PFSK-1 (cell line): Measurements from ENCODE around the gene PLPPR1.

Source experiments
- FOXP2 ChIP-seq: optimal IDR thresholded peaks from 2 replicates; pipeline ENCODE3; 2011; ENCODE audit warnings: borderline replicate concordance, control low read depth, inconsistent platforms; ENCODE audit not compliant: insufficient read depth; ENCODE audit errors: extremely low read length, extremely low read depth
- POLR2AphosphoS5 ChIP-seq: IDR thresholded peaks from 2 replicates; pipeline ENCODE4 v1.6.1; 2012; ENCODE audit warnings: low read depth, mild to moderate bottlenecking, control low read depth, low read length, moderate library complexity
- REST ChIP-seq, 2 experiments: IDR thresholded peaks; 2 replicates each; pipeline versions ENCODE4 v1.6.1 to v1.8.0; 2011 to 2012; ENCODE audit warnings: low read depth in 2 of 2, low read length in 2 of 2, control low read depth in 1 of 2, inconsistent platforms in 1 of 2, mild to moderate bottlenecking in 1 of 2, moderate library complexity in 1 of 2; ENCODE audit not compliant: insufficient read depth in 1 of 2
- SIN3A ChIP-seq: IDR thresholded peaks from 2 replicates; pipeline ENCODE4 v1.6.1; 2012; ENCODE audit warnings: mild to moderate bottlenecking, low read length, moderate library complexity, borderline replicate concordance; ENCODE audit not compliant: insufficient read depth
- TAF1 ChIP-seq: IDR thresholded peaks from 2 replicates; pipeline ENCODE4 v1.6.1; 2012; ENCODE audit warnings: low read length, control low read depth, borderline replicate concordance; ENCODE audit not compliant: insufficient read depth

PLPPR1 gene

GRCh38 chr9:101026824-101027223 lies 1.7 kb upstream of the PLPPR1 start:
- TF ChIP-seq TAF1 (no peak), POLR2AphosphoS5 (no peak), SIN3A (no peak), REST (IDR thresholded peaks at IDR 0.05; ENCODE audit: insufficient read depth in 1 of 2, low read depth in 2 of 2, low read length in 2 of 2) (no peak), FOXP2 (no peak)

- TF ChIP-seq POLR2AphosphoS5: no peak
- no peak for TF ChIP-seq REST (IDR thresholded peaks at IDR 0.05; ENCODE audit: insufficient read depth in 1 of 2, low read depth in 2 of 2, low read length in 2 of 2)
- TF ChIP-seq TAF1: no peak
- no peak for TF ChIP-seq SIN3A
- TF ChIP-seq FOXP2: no peak
Measured at GRCh38 chr9:101027236-101027635, 1.3 kb upstream of the PLPPR1 start.

- TF ChIP-seq FOXP2 (no peak), SIN3A (no peak), POLR2AphosphoS5 (no peak), REST (IDR thresholded peaks at IDR 0.05; ENCODE audit: insufficient read depth in 1 of 2, low read depth in 2 of 2, low read length in 2 of 2) (no peak), TAF1 (no peak)
Measured at GRCh38 chr9:101027733-101028345, 688 bp upstream of the PLPPR1 start.

GRCh38 chr9:101029315-101030085 lies 973 bp downstream of the PLPPR1 start:
- no peak for TF ChIP-seq REST (IDR thresholded peaks at IDR 0.05; ENCODE audit: insufficient read depth in 1 of 2, low read depth in 2 of 2, low read length in 2 of 2)
